ENCODE data around the gene MYL6B.

- no peak for TF ChIP-seq EZH2 (IDR thresholded peaks at IDR 0.05; ENCODE audit: low read length)
- peak; percentile 68 to 78 (median 71) for TF ChIP-seq CTCF (optimal IDR thresholded peaks at IDR 0.05 in 1 of 3, IDR thresholded peaks at IDR 0.05 in 1 of 3, conservative IDR thresholded peaks at IDR 0.05 in 1 of 3; ENCODE audit: extremely low read depth in 1 of 3, insufficient read depth in 2 of 3, low read length in 3 of 3)
Observed at GRCh38 chr12:56206452-56207166, 54.2 kb downstream of the MYL6B start.

All from keratinocyte (primary cell).